Hindlimb muscle (tissue), 1 donor: Measurements from ENCODE around the gene CCDC86. TPM values are rescaled to one million over a fixed set of nuclear protein-coding genes. Genes with fewer than 3 reads are reported as not detected.
"Not testable (repeated sequence)": the region's sequence is repeated elsewhere in the genome, so short reads cannot be mapped to it uniquely, and the experiment has no call there.

Experiments
- DNase-seq: peaks from one replicate; pipeline ENCODE4 v3.0.0-alpha.2; 2013
- polyA plus RNA-seq: library from polyadenylated mRNA; unstranded; fragments of 120-200 nt; gene quantifications from one replicate; pipeline ENCODE4 v1.2.1, GENCODE V29; 2013; ENCODE audit not compliant: insufficient read length

Gene CCDC86, protein sequence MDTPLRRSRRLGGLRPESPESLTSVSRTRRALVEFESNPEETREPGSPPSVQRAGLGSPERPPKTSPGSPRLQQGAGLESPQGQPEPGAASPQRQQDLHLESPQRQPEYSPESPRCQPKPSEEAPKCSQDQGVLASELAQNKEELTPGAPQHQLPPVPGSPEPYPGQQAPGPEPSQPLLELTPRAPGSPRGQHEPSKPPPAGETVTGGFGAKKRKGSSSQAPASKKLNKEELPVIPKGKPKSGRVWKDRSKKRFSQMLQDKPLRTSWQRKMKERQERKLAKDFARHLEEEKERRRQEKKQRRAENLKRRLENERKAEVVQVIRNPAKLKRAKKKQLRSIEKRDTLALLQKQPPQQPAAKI
- polyA plus RNA-seq: 22.6 TPM

DNA sequence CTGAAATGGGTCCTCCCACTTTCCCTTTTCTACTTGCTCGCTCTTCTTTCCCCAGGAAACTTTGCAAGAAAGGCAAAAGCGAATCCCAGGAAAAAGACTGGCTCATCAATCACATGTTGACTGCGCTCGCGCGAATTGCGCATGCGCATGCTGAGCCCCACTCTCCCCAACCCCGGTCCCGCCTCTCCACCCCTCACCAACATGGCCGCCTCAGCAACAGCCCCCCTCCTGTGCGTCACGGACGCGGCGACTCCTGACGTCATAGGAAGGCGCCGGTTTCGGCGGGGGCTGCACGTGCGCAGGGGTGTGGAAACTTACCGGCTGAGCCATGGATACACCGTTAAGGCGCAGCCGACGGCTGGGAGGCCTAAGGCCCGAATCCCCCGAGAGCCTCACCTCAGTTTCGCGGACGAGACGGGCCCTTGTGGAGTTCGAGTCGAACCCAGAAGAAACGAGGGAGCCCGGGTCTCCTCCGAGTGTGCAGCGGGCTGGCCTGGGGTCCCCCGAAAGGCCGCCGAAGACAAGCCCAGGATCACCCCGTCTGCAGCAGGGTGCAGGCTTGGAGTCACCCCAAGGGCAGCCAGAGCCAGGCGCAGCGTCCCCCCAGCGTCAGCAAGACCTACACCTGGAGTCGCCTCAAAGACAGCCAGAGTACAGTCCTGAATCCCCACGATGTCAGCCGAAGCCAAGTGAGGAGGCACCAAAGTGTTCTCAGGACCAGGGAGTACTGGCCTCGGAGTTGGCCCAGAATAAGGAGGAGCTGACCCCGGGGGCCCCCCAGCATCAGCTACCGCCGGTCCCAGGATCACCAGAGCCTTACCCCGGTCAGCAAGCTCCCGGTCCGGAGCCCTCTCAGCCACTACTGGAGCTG is at the start of gene CCDC86:
Gene CCDC86 (plus strand): TSS at position 317 of the 871 bp plus-strand sequence. CDS start 12 bp downstream, at position 329.
- DNase-seq: peak; percentile 99

DNA sequence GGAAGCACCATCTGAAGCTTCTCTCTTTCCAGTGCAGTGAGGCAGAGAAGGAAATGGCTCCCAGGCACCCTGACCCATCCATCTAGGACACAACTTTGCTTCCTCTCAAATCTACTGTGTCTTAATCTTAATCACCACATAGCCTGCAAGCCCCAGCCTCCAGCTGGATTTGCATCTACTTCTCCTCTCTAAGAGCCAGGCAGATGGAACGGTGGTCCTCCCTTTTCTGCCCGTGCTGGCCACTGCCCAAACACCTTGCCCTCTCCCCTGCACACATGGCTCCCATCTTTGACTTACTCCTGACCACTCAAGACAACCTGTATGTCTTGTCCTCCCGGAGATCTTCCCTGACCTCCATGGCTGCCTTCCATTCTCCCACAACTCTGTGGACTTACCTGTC is 49.4 kb upstream of the CCDC86 start:
- no peak for DNase-seq

DNA sequence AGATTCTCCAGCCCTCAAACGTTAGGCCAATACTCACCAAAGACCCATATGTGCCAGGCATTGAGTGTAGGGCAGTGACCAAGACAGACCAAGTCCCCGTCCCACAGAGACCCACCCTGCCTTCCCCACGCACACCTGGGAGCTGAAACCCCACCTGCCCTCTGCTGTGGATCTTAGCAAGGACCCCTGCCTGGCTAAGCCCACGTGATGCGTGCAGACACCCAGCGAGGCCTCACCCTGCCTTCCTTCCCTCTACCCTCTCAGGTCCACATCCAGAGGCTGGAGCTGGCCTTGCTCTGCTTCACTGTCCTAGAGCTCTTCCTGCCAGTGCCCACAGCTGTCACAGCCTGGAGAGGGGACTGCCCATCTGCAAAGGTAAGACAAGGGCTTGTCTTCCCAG is 46.6 kb upstream of the CCDC86 start:
- DNase-seq: no peak

DNA sequence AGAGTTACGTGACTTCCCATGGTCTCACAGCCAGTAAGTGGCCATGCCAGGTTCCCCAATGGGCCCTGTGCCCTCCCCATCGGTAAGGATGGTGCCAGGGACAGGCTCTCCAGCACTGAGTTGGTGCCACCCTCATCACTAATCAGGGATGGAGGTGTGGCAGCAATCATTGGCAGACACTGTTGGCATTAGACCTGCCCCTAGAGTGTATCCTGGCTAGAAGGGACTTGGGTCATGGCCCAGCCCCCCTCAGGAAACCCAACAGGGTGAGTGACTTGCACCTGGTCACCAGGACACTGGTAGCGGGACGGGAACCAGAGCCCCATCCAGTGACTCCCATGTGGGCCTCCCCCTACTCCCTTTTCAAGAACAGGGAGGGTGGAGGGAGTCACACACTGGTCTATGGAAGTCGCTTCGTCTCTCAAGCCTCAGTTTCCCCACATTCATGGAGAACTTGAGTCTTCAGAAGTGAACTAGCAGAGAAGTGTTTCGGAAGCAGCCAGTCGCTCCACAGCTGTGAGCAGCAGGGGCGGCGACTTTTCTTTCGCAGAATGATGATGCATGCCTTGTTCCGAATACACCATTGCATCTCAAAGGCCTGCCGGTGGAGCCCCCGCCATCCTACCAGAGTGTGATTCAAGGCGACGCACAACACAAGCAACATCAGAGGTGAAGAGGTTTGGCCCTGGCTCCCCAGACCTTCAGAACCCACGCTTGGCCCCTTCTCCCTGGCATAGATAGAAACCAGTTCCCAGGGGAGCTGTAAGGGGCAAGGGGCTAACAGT is 43.9 kb upstream of the CCDC86 start:
- no peak for DNase-seq

DNA sequence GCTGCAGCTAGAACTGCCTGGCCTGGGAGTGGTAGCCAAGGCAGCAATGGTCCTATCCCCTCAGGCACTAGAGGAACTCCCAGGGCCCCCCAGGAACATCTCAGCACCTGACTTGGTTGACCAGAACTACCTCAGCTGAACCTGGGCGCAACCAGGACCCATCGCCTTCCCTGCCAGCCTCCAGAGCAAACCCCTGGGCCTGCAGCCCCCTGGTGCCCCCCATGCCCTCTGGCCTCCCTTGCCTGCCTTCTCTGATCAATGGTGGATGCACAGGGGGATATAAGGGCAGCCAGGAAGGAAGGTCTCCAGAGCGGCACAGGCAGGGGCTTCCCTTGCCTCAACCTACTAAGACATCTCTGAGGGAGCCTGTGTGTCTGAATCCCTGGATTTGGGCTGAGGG is 43.3 kb upstream of the CCDC86 start:
- DNase-seq: no peak

DNA sequence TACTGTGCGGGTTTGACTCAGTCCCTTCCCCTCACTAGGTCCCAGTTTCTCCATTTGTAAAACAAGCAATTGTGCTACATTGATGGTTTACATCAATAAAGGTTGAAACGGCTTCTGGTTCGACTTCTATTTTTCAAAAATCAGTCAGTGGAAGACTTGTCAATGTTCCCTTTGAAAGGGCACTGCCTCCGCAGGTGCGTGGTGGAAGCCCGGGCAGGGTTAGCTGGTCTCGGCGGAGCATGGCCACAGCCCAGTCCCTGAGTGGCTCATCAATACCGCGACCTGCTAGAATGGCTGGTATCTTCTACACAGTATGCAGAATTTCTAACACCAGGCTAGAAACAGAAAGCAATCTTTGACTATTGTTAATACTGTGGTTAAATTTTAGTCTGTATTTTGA is 40.7 kb upstream of the CCDC86 start:
- DNase-seq: no peak

DNA sequence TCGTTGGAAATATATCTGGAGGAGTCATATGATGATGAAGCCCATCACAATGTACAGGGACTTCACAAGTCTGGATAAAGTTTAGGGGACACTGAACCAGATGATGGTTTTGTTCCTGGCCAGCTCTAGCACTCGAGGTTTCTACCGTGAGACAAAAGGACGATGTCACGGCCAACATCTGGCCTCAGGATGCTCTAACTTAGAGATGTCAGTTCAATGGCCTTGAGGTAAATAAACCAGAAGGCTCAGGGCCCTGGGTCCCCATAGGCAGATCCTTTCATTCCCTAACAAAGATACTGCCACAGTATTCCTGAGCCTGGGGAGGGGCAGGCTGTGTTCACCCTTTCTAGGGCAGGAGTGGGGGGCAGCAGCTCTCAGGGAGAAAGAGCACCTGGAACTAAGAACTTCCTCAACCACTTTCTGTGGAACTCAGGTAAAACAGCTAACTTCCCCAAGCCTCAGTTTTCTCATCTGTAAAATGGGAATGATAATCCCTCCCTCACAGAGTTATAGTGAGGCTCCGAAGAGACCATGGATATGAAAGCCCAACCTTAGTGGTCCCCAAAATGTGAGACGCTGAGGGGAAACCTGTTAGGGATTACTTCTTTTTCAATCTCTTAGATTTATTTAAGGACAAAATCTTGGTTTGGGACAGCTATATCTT is 38.5 kb upstream of the CCDC86 start:
- no peak for DNase-seq

DNA sequence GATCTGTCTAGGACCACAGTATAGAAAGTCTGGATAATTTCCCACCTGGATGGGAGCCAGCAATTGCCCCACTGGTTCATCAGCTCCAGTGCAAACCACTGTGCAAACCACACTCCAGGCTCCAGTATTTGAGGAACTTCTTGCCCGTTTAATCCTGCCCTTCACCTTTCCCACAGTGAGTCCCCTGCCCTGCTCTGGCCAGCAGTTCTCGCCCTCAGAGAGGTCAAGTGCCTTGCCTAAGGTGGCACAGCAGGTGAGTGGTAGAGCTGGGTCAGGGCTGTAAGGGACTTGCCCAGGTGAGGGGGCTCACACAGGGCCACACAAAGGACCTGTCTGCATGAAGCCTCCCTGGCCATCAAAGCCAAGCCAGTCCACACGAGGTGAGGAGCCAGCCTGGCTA is 32.7 kb upstream of the CCDC86 start:
- no peak for DNase-seq

DNA sequence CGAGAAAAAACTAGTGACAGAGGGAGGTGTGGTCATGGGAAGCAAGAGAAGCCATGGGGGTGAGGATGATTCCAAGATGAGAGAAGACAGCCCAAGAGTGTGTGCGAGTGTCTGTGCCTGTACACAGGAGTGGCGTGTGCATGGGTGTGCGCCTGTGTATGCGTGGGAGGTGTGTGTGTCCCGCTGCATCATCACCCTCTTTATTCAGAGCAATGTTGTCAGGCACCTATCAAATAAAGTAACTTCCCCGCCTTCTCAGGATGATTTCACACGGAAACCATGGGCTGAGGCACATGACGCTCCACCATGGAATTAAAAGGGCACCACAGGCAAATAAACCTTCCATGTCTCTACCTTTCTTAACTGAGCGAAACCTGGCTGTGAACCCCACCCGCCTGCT is 32.2 kb upstream of the CCDC86 start:
- DNase-seq: no peak

DNA sequence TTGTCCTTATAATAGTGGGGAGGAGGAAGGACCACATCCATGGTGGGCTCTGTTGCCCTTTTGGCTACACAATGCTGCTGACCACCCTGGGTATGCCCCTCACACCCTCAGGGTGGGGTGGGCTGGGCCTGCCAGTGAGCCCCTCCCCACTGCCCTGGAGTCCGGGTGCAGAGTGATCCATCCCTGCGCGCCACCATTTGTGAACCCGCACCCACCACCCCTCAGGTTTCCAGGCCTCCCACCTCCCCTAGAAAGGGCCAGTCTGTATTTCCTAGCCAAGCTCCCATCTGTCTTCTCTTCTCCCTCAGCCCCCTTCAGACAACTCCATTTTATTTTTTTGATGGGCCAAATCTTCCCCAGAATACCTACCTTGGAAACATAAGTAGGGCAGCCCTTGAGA is 31.8 kb upstream of the CCDC86 start:
- DNase-seq: no peak

DNA sequence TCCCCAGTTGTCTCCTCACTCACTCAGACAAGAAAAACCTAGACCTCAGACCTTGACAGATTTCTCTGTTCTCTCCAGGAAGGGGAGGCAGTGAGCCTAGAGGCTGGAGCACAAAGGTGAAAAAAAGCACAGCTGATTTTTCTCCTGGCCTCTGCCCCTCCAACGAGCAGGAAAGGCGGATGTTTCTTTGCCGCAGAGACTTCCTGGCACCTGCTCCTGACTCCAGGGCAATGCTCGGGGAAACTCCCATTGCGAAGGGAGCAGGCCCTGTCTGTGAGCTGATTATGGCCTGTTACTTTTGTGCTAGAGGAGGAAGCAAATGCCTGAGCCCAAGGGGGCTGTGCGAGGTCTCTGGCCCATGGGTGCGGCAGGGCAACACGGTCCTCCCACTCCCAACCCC is 31.3 kb upstream of the CCDC86 start:
- DNase-seq: no peak

DNA sequence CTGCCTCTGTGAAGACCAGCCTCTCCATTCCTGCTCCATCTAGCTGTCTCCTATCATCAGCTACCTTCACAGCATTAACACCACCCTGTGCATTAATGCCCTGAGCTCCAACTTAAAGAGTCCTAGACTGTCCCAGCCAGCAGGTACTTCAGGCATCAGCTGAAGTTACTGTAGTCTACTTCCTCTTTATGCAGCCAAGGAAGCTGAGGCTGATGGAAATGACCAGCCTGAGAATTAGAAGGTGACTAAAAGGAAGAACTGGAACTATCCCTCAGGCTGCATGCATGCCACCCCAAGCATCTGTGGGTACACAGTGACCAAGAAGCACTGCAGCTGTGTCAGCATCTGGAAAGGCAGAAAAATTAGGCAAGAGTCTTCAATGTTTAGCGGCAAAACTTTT is 28.6 kb upstream of the CCDC86 start:
- no peak for DNase-seq

DNA sequence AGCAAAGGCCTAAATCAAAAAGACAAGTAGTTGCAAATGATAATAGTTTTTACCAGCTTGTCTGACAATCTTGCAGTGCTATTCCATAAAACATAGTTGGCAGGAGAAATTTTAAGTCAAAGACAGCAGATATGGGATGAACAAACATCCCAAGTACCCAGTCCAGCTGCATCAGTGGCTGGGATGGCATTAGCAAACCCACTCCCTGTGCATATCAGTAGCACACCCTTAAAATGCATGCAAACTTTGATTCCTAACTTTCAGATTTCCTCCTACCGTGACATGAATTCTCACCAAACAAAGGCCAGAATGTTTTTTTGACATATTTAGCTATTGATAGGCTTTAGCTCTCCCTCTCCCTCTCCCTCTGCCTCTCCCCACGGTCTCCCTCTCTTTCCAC is 27.8 kb upstream of the CCDC86 start:
- no peak for DNase-seq

DNA sequence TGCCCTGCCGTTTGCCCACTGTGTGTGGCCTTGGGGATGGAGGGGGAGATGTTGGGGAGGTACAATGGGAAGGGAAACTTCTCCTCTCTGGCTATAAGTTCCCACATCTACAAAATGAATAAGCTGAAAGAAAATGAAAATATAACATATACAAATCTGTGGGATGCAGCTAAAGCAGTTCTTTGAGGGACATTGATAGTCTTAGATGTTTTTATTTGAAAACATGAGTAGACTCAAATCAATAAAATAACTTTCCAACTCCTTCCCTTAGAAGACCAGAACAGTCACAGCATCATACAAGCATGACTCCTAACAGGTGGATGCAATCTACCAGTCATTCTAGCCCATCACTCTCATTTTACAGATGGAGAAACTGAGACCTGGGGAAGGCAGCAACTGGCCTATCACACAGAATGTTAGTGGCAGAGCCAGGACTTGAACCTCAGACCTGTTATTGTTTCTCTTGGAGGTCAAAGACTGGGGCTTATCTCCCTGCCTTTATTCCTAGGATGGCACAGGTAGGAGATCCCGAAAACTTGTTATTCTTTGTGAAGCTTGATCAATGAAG is 25.2 kb upstream of the CCDC86 start:
- no peak for DNase-seq

DNA sequence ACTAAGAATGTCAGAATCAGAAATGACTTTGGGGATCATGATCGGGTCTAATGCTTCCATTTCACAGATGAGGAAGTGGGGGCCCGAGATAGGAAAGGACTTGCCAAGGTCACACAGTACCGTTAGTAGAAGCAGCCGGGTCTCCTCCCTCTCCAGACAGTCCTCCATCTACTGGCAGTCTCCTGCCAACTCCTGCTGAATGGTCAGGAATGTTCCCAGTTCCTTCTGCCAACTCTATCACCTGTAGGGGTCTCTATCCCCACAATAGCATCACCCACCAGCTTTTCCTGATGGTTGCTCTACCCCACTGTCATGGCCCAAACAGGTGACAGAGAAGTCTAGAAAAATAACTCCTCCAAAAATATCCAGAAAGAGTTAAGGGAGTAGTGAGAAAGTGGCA is 23.9 kb upstream of the CCDC86 start:
- DNase-seq: no peak

DNA sequence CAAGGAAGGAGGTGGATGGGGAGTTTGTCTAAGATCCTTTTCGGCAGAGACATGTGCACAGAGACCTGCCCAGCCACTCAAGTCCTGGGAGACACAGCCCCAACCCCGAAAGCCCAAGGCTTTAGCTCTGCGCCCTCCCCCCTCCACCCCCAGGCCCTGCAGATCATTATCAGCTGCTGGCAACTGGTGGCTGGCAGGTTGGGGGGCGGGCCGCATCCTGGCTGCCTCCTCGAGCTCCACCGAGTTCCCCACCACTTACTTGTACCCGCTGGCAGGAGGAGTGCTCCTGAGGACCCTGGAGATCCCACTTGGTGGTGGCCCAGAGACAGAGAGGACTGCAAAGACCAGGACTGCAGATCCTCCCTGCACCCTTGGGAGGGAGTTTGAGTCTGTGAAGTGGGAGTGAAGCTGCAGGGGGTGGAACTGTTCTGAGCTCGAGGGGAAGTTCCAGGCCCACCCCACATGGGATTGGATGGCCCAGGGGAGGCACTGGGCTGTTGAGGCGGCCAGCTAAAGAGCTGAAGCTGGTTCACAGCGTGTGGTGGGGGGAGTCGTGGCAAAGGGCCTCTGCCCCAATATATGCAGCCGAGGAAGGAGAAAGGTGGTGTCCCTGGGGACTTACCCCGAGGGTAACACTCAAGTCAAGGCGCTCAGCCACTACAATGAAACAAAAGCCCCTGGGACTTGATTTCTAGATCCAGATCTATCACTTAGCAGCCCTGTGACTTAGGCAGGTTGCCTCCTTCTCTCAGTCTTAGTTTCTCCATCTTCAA is 19.9 kb upstream of the CCDC86 start:
- no peak for DNase-seq

DNA sequence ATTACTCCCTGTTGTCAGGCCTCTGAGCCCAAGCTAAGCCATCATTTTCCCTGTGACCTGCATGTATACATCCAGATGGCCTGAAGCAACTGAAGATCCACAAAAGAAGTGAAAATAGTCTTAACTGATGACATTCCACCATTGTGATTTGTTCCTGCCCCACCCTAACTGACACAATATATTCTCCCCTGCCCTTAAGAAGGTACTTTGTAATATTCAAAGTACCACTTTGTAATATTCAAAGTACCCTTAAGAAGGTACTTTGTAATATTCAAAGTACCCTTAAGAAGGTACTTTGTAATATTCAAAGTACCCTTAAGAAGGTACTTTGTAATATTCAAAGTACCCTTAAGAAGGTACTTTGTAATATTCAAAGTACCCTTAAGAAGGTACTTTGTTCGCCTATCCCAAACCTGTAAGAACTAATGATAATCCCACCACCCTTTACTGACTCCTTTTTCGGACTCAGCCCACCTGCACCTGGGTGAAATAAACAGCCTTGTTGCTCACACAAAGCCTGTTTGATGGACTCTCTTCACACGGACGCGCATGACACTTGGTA is 18.1 kb upstream of the CCDC86 start:
- not testable (repeated sequence) for DNase-seq

DNA sequence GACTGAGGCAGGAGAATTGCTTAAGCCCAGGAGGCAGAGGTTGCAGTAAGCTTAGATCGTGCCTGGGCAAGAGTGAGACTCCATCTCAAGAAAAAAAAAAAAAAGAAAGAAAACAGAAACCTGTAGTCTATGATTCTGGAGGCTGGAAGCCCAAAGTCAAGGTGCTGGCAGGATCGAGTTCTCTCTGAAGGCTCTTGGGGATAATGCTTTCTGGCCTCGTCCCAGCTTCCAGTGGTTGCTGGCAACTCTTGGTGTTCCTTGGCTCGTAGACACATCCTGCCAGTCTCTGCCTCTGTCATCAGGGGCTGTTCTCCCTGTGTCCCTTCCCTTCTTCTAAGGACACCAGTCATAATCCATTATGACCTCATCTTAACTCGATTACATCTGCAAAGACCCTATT is 16.8 kb upstream of the CCDC86 start:
- DNase-seq: no peak

DNA sequence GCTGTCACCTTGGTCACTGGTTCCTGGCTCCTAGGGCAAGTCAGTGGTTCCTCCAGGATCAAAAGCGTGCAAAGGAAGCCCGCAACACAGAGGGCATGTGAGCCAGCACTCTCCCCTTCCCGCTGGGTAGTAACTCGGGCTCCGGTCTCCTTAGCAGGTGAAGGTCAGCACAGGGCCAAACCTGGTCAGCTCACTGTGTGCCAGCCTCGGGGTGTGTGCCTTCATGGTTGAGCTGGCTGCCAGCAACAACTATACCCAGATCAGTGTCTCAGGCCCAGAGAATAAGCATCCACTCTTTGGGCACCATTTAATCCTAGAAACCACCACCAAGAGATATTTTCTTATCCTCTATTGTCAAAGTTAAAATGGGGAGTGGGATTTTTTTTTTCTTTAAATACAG is 16.1 kb upstream of the CCDC86 start:
- no peak for DNase-seq

DNA sequence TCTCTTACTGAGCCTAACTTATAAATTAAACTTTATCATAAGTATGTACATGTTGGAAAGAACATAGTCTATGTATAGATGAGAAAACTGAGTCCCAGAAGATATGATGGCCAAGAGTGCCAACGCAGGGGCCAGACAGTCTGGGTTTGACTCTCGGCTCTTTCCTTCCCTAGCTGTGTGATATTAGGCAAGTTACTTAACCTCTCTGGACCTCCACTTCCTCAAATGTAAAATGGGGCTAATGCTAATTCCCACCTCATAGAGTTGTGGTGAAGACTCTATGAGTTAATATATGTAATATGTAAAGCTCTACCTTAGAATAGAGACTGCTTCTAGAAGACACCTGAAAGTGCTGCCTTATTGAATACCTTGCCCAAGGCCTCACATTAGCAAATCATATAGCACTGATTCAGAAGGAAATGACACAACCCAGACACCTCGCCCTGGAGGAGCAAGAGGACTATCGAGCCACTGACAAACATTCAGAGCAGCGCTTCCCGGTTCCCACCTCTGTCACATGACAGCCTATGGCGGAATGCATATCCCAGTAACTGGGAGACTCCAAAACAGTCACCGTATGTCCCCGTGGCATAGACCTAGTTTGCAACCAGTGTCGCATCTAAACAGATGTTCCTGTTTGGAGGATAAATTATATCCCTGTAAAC is 11.3 kb upstream of the CCDC86 start:
- no peak for DNase-seq

DNA sequence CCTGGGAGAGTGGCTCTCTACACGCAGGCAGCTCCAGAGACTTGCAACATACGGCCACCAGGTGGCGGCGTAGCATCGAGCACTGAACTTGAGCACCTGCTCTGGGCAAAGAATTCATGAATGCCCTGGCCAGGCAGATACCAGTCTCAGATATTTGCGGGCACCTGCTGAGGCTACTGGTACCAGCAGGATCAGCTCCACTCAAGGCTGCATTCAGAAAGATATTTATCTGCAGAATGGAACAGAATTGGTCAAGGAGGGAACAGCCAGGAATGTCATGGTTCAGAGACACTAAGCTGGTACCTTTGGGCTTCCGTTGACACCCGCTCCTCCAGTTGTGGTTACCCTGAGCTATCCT is 10.8 kb upstream of the CCDC86 start:
- DNase-seq: peak; percentile 78
